HG02763 (cell line): ENCODE results near the gene CLRN2.

Experiments
- ATAC-seq: cut with Tn5 transposase; IDR thresholded peaks from one replicate; pipeline ENCODE4 v1.9.1; 2021; ENCODE audit warnings: mild to moderate bottlenecking, moderate library complexity; ENCODE audit not compliant: unreplicated experiment

CLRN2 gene

GRCh38 chr4:17514865-17515264 is at the start of gene CLRN2:
CLRN2 (plus strand) TSS chr4:17515165; CDS start chr4:17515267, 102 bp downstream.
- no peak for ATAC-seq

GRCh38 chr4:17468619-17469221 is 46.2 kb upstream of the CLRN2 start:
- ATAC-seq = no peak

- no peak for ATAC-seq
These were observed 44.9 kb upstream of the CLRN2 start for GRCh38 chr4:17469931-17470674.

GRCh38 chr4:17475481-17475880 is 39.5 kb upstream of the CLRN2 start:
- ATAC-seq = no peak

- ATAC-seq = no peak
These were observed 38.1 kb upstream of the CLRN2 start for GRCh38 chr4:17476853-17477252.

GRCh38 chr4:17477774-17478472 is 37.0 kb upstream of the CLRN2 start:
- ATAC-seq = no peak

GRCh38 chr4:17480210-17480927 is 34.6 kb upstream of the CLRN2 start:
- no peak for ATAC-seq

GRCh38 chr4:17480955-17481354 is 34.0 kb upstream of the CLRN2 start:
- ATAC-seq = no peak

- ATAC-seq = no peak
These were observed 32.2 kb upstream of the CLRN2 start for GRCh38 chr4:17482716-17483115.

GRCh38 chr4:17489123-17489522 is 25.8 kb upstream of the CLRN2 start:
- ATAC-seq = no peak

- ATAC-seq = no peak
These were observed 25.2 kb upstream of the CLRN2 start for GRCh38 chr4:17489721-17490120.

- ATAC-seq = no peak
These were observed 24.3 kb upstream of the CLRN2 start for GRCh38 chr4:17490575-17491059.

GRCh38 chr4:17491196-17491595 is 23.8 kb upstream of the CLRN2 start:
- ATAC-seq = no peak

GRCh38 chr4:17492058-17492741 is 22.8 kb upstream of the CLRN2 start:
- ATAC-seq = no peak

- no peak for ATAC-seq
These were observed 22.1 kb upstream of the CLRN2 start for GRCh38 chr4:17492876-17493275.

- no peak for ATAC-seq
These were observed 21.3 kb upstream of the CLRN2 start for GRCh38 chr4:17493619-17494018.

- no peak for ATAC-seq
These were observed 20.4 kb upstream of the CLRN2 start for GRCh38 chr4:17494258-17495190.

- ATAC-seq = no peak
These were observed 17.0 kb upstream of the CLRN2 start for GRCh38 chr4:17497890-17498523.

GRCh38 chr4:17500574-17500973 is 14.4 kb upstream of the CLRN2 start:
- ATAC-seq = no peak
